ENCODE measurements around the gene CFAP74. TPM values are rescaled to one million over a fixed set of nuclear protein-coding genes. Genes with fewer than 3 reads are reported as not detected.

Gene CFAP74
- total and polyA plus RNA-seq, 2 of the 4 experiments (the other 2 are of a cell fraction), result not detected

- ATAC-seq (ENCODE audit: low read depth) (no peak), DNase-seq (no peak)
- in situ Hi-C loops (cut with MboI; ENCODE audit: low sequenced_read_pairs), result loop anchor here (25.0 kb wide), 1 partner anchor 388 kb away; no protein-coding TSS in a partner anchor
- Histone ChIP-seq H3K56ac (ENCODE audit: extremely low read depth, insufficient read depth, low read length) (no peak overlapping the region), H3K14ac (replicated peaks; ENCODE audit: low read depth, low read length) (no peak overlapping the region), H2BK120ac (ENCODE audit: low read depth, low read length) (no peak overlapping the region), H2AK9ac (replicated peaks; ENCODE audit: low read depth, low read length, poor library complexity) (no peak overlapping the region), H4K91ac (ENCODE audit: insufficient read depth, low read depth, low read length) (no peak overlapping the region), H3K27ac (ENCODE audit: insufficient read depth, low read length) (no peak overlapping the region), H3K4me3 (ENCODE audit: insufficient read depth, low read depth, low read length) (no peak overlapping the region), H2AK5ac (ENCODE audit: low read depth, low read length) (no peak overlapping the region), H3K4me1 (ENCODE audit: control insufficient read depth, insufficient read depth, low read length) (no peaks in the 10 kb centered on the region), H3K18ac (ENCODE audit: low read depth, low read length) (no peak overlapping the region), H3K4ac (ENCODE audit: low read depth, low read length) (no peak overlapping the region), H2BK20ac (ENCODE audit: low read depth, low read length) (no peak overlapping the region), H2BK5ac (ENCODE audit: low read depth, low read length, poor library complexity, severe bottlenecking) (no peak overlapping the region), H4K5ac (ENCODE audit: low read depth, low read length) (no peak overlapping the region), H3K4me2 (ENCODE audit: low read depth, low read length) (no peak overlapping the region), H3K9me3 (ENCODE audit: control insufficient read depth, insufficient read depth, low read length) (peaks cover 4% of the 10 kb centered on the region; the same call in 1 of the 2 replicates), H3K27me3 (ENCODE audit: control insufficient read depth, insufficient read depth, low read length) (peaks cover 17% of the 10 kb centered on the region; the same call in 1 of the 2 replicates), H3K9ac (ENCODE audit: low read depth, low read length) (no peak overlapping the region), H4K8ac (ENCODE audit: low read depth in 2 of 2, low read length in 2 of 2) (no peak overlapping the region), H3K23ac (ENCODE audit: low read depth, low read length) (no peak overlapping the region), H3K9me1 (ENCODE audit: insufficient read depth, low read length) (no peaks in the 10 kb centered on the region), H3K79me1 (ENCODE audit: low read depth in 1 of 2, low read length in 2 of 2) (no peaks in the 10 kb centered on the region), H2BK15ac (ENCODE audit: low read depth, low read length) (no peak overlapping the region), H4K20me1 (ENCODE audit: insufficient read depth, low read length) (0 out of 2 replicates have a peak, but pooled peaks cover 6% of the 10 kb centered on the region), H3K36me3 (ENCODE audit: control insufficient read depth, insufficient read depth, low read length) (no peaks in the 10 kb centered on the region), H2AFZ (replicated peaks; ENCODE audit: low read length, poor library complexity) (no peak overlapping the region)
- no TSS peak for BruUV-seq (replicated peaks)
- ChIA-PET POLR2A (ENCODE audit: unreplicated experiment) (no interaction called here), CTCF (no interaction called here)
- dilution Hi-C loops (cut with HindIII; ENCODE audit: low sequenced_read_pairs, unreplicated experiment), result no loop called here
- no peak for TF ChIP-seq MAFK (IDR thresholded peaks at IDR 0.05; ENCODE audit: low read depth, low read length)
- TF ChIP-seq SMC3 (IDR thresholded peaks at IDR 0.05; ENCODE audit: low read depth, low read length), result no peak
- WGBS, 2 experiments (ENCODE audit: extremely low coverage in 2 of 2, insufficient read length in 1 of 2), result 69% methylated on average over 12 of the region's 34 CpGs; no CpG with 5 or more reads in 1 of the 2 experiments
- intact Hi-C loops (cut with micrococcal nuclease), result no loop called here
Observed at GRCh38 chr1:1973716-1974642, 29.6 kb downstream of the CFAP74 start.
